AG09309 (cell line): ENCODE data around the gene BICDL2.

ENCODE experiments used
- DNase-seq: peaks from one replicate; pipeline ENCODE4 v3.0.0-alpha.2; 2010; ENCODE audit warnings: low read depth
- H3K4me3 ChIP-seq: 2 replicates; pipeline ENCODE4 v1.5.1; 2011; ENCODE audit warnings: mild to moderate bottlenecking, low read depth, low read length, moderate library complexity; ENCODE audit not compliant: control insufficient read depth
- CTCF ChIP-seq: IDR thresholded peaks from 2 replicates; pipeline ENCODE4 v1.5.1; 2011; ENCODE audit warnings: mild to moderate bottlenecking, low read depth, low read length, inconsistent platforms; ENCODE audit not compliant: insufficient read depth, control insufficient read depth; ENCODE audit errors: missing control alignments

BICDL2 gene

GRCh38 chr16:3007957-3008689, 28.6 kb downstream of the BICDL2 start:
- no peak for DNase-seq
- H3K4me3 ChIP-seq: no peak overlapping the region
- no peak for TF ChIP-seq CTCF

GRCh38 chr16:3007059-3007956, 29.4 kb downstream of the BICDL2 start:
- no peak overlapping the region for H3K4me3 ChIP-seq
- TF ChIP-seq CTCF: no peak
- no peak for DNase-seq

GRCh38 chr16:3004781-3005284, 31.9 kb downstream of the BICDL2 start:
- DNase-seq: no peak
- H3K4me3 ChIP-seq: peak overlapping the region; percentile 5; the same call in 1 of the 2 replicates
- no peak for TF ChIP-seq CTCF

GRCh38 chr16:3004319-3004718, 32.4 kb downstream of the BICDL2 start:
- no peak for DNase-seq
- no peak overlapping the region for H3K4me3 ChIP-seq
- no peak for TF ChIP-seq CTCF

GRCh38 chr16:3003582-3004270, 33.0 kb downstream of the BICDL2 start:
- peak; percentile 50 for TF ChIP-seq CTCF
- peak; percentile 88 for DNase-seq
- H3K4me3 ChIP-seq: no peak overlapping the region

GRCh38 chr16:3001316-3001715, 35.4 kb downstream of the BICDL2 start:
- no peak for DNase-seq
- H3K4me3 ChIP-seq: no peak overlapping the region
- no peak for TF ChIP-seq CTCF
